GM21786 (cell line): ENCODE data around the gene NEU2.
"Not testable (repeated sequence)": the region's sequence is repeated elsewhere in the genome, so short reads cannot be mapped to it uniquely, and the experiment has no call there.

Experiments used
- ATAC-seq: cut with Tn5 transposase; IDR thresholded peaks from one replicate; pipeline ENCODE4 v1.9.1; 2021; ENCODE audit not compliant: unreplicated experiment

The NEU2 gene

GRCh38 chr2:233034091-233034882 is 1.8 kb downstream of the NEU2 start:
- no peak for ATAC-seq

- ATAC-seq = no peak
These were observed 3.1 kb downstream of the NEU2 start for GRCh38 chr2:233035426-233036161.

DNA sequence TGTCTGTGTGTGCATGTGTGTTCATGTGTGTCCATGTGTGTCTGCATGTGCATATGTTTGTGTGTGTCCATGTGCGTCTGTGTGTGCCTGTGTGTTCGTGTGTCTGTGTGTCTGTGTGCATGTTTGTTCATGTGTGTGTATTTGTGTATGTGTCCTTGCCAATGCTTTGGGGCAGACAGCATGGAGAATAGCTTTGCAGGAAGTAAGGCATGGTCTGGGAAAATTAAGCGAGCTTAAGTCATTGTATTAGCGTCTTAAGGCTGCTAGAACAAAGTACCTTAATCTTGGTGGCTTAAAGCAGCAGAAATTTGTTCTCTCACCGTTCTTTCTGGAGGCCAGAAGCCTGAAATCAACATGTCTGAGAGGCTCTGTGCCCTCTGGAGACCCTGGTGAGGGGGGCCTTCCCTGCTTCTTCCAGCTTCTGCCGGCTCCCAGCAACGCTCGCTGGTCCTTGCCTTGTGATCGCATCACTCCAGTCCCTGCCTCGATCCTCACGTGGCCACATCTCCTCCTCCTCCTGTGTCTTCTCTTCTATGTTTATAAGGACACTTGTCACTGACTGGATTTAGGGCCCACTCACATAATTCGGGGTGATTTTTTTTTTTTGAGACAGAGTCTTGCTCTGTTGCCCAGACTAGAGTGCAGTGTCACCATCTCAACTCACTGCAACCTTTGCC is 3.8 kb downstream of the NEU2 start:
- no peak for ATAC-seq

DNA sequence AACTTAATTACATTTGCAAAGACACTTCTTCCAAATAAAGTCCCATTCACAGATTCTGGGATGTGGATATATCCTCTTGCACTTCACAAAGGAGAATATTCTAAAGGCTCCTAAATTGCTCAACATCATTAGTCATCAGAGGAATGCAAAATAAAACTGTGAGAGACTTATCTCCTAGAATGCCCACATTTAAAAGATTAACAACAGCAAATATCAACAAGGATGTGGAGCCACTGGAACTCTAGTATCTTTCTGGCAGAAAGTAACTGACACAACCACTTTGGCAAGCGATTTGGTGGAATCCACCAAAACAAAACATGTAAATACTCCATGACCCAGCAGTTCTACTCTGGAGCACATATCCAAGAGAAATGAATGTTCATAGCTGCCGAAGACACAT is 4.6 kb downstream of the NEU2 start:
- no peak for ATAC-seq

DNA sequence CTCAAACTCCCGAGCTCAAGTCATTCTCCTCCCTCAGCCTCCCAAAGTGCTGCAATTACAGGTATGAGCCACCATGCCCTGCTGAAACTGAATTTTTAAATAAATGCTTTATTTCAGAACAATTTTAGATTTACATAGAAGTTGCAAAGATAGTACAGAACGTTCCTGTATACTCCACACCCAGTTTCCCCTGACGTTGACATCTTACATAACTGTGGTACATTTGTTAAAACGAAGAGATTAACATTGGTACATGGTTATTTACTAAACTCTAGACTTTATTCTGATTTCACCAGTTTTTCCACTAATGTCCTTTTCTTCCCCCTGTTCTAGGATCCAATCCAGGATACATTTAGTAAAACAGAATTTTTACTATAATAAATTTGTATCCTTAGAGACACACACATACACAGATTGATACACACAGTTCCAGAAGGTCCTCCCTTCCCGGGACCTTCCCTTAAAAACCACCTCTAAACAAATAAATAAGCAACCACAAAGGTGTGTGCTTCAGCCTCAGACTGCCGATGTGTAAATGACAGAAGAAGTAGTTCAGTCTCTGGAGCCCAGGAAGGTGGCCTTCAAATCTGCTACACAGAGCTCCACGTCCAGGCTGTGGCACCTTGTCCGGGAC is 6.9 kb downstream of the NEU2 start:
- ATAC-seq = no peak

DNA sequence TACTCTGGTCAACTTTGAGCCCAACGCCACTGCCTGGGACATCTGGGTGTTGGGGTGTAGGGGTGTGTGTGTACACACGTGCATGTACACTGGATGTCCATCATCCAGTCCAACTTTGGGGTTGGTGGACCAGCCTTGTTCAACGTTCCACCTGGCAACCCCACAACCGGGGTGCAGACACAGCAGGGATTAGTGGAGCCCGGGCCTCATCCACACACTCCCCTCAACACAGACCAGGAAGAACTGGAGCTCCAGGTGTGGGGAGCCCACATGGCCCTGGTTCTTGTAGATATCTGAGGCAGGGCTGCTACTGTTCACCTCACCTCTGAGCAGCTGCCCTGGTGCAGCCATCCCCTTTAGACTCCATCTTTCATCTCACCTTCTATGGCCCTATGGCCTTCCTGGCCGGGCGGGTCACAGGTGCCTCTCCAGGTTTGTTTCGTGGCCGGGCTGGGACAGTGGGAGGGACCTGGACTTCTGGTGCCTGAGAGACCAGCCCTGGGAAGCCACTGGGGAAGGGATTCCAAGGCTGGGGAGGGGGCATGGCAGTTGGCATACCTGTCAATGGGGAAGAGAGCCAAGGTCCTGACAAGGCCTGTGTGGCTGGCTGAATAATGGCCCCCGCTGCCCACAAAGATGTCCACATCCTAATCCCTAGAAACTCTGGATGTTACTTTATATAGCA is 7.5 kb downstream of the NEU2 start:
- no peak for ATAC-seq

- ATAC-seq = no peak
These were observed 8.1 kb downstream of the NEU2 start for GRCh38 chr2:233040571-233040970.

DNA sequence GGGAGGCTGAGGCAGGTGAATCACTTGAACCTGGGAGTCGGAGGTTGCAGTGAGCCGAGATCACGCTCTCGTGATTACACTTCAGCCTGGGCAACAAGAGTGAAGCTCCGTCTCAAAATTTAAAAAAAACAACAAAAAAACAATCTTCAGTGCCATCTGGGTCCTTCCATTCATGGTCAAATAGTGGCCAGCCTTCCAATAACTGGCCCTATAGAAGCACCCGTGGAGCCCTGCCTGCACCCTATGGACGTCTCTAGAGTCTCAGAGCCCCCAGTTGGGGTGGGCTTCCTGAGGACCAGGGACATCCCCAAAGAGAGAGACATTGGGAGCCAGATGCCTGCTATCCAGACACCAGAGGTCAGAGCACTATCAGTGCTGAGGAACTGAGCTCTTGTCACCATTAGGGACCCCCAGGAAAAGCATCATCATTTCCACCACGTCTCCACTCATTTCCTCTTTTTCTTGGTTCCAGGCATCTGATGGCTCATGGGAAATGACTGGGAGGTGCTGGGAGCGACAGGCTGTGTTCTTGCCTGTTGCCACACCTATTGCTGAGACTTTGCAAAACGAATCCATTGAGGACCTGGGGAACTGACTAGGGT is 9.4 kb downstream of the NEU2 start:
- no peak for ATAC-seq

- ATAC-seq = no peak
These were observed 10.1 kb downstream of the NEU2 start for GRCh38 chr2:233042549-233042948.

DNA sequence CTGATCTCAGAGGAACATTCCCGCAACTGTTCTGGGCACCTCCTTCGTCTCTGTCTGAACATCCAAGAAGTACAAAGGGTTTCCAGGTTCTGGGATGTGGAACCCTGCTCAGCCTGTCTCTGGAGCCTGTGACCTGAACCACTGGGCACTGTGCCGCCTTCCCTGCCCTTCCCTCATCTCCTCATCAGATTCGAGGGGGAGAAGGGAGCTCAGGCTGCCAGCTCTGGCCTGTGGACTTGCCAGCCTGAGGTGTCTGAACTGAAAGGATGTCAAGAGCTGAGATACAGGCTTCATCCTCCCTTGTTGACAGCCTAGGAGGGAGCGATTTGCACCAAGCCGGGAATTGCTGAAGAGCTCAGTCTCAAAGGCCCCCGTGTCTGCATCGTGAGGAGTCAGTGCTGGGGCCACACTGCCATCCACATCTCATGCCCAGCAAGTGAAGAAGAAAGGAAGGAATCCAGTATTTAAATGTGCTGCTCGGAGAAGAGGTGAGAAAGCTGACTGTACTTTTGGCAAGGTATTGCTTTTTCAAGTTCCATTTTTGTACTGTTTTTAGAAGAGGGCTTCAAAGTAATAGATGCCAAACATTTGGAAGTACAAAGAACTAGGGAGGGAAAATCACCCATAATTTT is 12.6 kb downstream of the NEU2 start:
- no peak for ATAC-seq

- ATAC-seq = no peak
These were observed 14.7 kb downstream of the NEU2 start for GRCh38 chr2:233047206-233047605.

DNA sequence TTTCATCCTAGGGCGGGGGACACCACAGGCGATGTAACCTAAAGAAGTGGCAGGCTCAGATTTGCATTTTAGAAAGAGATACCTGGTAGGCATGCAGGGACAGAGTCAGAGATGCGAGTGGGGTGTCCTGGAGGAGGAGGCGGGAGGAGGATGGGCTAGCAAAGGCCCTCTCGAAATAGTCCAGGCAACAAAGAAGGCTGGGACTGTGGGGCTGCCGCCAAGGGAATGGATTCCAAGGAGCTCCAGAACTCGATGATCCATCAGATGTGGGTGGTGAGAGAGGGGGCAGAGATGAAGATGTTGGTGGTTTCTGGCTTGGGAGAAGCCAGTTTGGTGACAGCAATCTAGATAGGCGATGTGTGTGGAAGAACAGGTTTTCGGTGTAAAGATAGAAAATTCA is 15.2 kb downstream of the NEU2 start:
- ATAC-seq = no peak

DNA sequence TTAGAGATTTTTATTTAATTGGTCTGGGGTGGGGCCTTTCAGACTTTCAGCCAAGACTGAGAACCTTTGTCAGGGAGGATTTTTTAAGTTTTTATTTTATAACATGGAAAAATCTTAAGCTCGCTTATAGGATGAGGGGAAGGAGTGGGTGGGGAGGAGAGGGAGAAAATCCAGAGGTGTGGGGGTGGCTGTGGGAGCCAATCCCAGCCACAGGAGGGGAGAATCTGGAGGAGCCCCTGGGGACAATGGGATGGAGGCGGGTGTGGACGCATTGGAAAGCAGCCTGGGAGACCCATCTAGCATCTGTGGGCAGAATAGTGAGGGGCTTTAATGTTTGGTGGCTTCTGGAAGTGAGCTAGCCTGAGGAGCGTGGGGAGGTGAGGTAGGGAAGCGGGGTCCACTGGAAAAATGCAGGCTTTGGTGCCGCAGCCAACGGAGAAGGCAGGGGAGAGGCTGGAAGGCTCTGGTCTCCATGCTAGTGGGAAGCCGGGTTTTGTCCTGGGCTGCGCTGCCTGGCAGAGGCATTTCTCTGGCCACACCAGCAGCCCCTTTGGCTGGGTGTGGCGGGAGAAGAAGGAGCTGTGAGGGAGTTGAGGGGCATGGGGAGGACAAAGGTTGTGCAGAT is 16.2 kb downstream of the NEU2 start:
- no peak for ATAC-seq

DNA sequence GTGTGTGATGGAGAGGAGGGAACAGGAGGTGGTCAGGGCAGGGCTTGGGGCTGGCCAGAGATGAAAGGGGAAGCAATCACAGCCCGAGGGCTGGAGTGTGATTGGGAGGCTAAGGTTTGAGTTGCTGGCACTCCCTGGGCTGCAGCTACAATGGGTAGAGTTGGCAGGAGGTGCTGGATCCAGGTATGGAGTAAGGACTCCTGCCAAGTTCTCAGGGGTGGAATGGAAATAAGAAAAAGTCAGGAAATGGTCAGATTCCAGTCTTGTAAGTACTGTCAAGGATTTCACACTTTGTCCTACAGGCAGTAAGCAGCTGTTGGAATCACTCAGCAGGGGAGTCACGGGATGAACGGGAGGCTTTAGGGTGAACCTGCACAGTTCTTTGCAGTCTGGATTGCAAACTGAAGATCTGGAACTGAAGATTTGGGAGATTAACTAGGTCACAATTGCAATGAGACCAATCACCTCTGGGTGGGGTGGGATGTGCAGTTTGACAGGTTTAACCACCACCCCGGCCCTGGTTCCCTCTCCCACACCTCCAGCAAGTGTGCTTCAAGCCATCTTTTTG is 16.8 kb downstream of the NEU2 start:
- no peak for ATAC-seq

- ATAC-seq = no peak
These were observed 19.0 kb downstream of the NEU2 start for GRCh38 chr2:233051241-233052149.

GRCh38 chr2:233052517-233052916 is 20.0 kb downstream of the NEU2 start:
- not testable (repeated sequence) for ATAC-seq

- ATAC-seq = no peak
These were observed 21.7 kb downstream of the NEU2 start for GRCh38 chr2:233053928-233054784.
